ENCODE measurements around the gene RAB27A.

GRCh38 chr15:55220606-55221005 is 69.0 kb downstream of the RAB27A start:
- TF ChIP-seq POLR2AphosphoS5 (IDR thresholded peaks at IDR 0.05) (no peak), CTCF (IDR thresholded peaks at IDR 0.05) (no peak), POLR2A (IDR thresholded peaks at IDR 0.05; ENCODE audit: low read depth) (no peak), EP300 (IDR thresholded peaks at IDR 0.05) (no peak)

All from esophagus muscularis mucosa (tissue), 4 donors.